ENCODE results near the gene VMP1.
A peak's percentile ranks its signal among the peaks of the same experiment; 100 is the strongest.
"Not testable (repeated sequence)": the region's sequence is repeated elsewhere in the genome, so short reads cannot be mapped to it uniquely, and the experiment has no call there.

The VMP1 gene

DNA sequence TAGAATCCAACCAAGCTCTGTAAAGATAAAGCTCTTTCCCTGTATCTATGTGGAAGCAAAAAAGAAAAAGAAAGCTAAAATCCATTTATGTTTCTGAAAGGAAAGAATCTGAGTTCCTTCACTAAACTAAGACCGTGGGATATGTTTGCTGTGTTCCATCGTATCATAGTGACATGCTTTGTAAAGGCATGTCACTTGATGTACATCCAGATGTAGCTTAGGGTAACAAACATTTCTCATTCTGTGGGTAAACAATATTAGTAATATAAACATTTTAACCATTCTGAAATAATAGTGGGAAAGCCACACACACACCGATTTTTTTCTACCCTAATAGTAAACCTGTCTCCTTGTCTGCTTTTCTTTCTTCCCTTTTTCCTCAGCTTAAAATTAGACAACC, 107.2 kb downstream of the VMP1 start:
- DNase-seq, result no peak

DNA sequence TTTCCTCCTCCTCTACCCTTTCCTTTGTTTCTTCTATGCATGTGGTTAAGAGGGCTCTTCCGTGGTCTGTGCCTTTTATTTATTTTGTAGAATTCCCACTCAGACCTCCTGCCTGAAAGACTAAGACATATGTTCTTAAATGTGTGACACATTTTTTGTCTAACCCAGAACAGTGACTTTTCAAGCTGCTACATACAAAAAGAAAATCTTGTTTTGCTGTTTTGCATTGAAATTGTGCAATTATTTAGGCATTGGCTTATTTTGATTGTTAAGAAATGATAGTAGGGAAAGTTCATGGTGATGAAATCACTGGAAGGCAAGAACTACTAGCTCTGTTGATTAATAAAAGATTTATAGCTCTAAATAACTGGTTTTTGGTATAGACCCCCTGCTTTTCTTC, 108.5 kb downstream of the VMP1 start:
- DNase-seq, result no peak

DNA sequence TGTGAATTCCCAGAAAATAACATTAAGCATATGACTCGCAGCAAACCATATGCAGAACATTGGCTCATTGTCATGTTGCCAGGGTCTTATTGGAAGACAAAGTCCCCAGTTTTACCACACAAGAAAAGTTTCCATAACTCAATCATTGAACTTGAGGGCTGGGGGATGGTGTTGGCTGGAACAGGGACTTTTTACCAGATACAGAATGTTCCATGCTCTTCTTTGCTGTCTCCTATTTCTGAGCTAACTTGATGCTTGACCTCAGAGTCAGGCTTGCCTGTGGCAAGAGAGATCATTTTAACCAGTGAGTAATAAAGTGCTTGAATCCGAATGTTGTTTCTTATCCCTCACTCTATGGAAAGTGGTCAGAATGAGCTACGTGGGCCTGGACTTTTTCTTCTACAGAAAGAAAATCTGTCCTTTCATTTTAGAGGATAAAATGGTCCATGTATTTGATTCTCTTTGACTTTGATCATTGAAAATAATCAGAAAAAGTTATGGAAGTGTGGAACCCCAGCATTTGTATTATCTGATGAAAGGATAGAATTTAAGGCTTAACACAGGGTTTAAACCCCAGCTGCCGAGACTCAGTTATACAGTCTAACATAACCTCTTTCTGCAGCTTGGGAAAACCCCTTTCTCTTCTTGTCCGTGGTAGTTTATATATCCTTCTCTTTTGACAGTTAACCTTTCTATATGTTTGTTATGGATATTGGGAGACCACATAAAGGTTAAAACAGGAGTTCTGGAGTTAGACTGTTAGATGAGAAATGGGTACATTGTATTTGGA, 118.3 kb downstream of the VMP1 start:
- DNase-seq, result no peak

DNA sequence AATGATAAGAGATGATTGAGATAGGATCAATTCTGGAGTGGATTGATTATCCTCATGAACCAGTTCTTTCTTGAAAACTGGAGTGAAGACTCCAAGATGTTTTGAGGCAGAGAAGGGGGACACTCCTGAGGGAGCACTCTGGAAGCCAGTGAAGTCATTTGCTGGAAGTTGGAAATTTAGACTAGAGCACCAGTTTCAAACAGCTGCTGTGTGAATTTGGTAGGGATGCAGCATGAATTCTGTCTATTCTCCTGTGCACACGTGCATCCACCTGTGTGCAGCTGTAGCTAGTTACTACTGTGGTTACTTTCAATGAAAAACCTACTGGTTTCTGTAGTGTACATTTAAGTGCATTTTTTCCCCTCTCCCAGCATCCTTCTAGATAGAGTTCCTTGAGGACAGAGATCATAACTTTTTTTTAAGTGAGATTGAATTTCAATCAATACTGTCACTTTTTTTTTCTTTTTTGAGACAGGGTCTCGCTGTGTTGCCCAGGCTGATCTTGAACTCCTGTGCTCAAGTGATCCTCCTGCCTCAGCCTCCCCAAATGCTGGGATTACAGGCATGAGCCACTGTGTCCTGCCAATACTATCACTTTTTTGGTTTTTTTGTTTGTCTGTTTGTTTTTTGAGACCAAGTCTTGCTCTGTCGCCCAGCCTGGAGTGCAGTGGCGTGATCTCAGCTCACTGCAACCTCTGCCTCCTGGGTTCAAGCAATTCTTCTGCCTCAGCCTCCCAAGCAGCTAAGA, 119.4 kb downstream of the VMP1 start:
- DNase-seq, result no peak

DNA sequence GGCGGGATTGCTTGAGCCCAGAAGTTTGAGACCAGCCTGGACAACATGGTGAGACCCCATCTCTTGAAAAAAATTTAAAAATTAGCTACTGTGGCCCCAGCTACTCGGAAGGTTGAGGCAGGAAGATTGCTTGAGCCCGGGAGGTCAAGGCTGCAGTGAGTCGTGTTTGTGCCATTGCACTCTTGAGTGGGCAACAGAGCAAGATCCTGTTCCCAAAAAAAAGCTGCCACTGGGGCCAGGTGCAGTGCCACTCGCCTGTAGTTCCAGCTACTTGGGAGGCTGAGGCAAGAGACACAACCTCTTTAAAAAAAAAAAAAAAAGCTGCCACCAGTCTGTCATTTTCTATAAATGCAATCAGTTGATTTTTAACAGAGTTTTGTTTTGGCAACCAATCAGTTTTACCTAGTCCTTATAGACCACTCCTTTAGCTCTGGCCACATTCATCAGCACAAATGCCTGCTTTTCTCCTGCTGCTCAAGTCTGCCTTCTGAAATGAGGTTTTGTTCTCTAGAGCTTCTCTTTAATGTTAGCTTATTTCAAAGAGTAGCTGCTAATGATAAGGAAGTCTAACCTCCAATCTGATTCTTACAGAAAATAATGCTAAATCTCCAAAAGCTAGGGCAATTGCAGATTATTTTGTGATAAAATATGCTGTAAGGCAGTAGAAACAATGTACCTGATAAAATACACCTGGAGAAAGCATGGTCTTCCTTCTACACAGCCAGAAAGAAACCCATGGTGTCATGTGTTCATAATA, 120.4 kb downstream of the VMP1 start:
- no peak for DNase-seq

DNA sequence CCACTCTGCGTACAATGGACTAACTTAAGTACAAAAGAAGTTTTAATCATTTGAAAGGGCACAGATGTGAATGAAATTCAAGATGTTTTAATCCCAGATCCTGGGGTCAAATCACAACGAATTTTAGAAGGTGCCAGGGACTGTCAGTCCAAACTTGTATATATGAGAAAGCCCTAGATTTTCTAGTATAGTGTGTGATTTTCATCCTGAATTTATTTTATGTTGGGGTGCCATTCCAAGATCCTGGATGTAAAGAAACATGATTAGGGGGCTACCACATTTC, 121.0 kb downstream of the VMP1 start:
- no peak for DNase-seq

DNA sequence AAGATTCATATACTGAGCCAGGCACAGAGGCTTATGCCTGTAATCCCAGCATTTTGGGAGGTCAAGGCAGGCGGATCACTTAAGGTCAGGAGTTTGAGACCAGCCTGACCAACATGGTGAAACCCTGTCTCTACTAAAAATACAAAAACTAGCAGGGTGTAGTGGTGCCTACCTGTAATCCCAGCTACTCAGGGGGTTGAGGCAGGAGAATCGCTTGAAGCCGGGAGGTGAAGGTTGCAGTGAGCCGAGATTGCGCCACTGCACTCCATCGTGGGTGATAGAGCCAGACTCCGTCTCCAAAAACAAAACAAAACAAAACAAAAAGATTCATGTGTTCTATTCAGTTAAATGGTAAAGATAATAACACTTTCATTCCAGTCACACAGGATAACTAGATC, 121.4 kb downstream of the VMP1 start:
- DNase-seq, result not testable (repeated sequence)

DNA sequence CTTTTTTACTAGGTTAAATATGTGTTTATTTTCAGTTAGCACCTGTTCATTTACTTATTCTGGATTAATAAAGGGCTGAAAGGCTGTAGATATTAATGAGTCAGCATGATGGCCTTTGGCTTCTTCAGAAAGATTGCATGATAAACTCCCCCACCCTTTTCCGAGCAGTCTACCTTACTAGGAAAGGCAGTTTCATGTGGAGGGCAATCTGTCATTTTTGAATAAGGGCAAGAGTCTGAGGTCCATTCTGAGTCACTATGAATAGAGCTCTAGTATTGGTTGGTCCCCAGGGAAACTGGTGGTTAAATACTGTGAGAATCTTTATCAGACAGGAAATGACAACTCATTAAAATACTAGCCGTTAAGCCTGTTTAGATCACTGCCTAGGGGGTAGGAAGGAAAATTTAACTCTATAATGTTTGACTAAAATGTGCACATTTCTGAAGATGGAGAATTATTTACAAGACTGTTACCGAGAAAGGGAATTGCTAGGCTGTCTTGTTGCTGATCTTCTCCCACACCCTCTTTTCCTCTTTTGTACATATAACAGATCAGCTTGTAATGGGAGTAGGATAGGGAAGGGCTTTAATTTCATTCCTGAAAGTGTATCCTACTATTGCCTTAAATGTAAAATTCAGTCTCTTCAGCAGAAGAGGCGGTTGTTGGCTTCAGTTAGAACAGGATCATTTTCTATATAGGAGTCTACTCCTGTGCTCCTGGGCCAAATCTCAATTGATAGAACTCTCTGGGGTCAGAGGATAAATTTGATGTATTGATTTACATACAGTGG, 122.0 kb downstream of the VMP1 start:
- peak; percentile 67 for DNase-seq

DNA sequence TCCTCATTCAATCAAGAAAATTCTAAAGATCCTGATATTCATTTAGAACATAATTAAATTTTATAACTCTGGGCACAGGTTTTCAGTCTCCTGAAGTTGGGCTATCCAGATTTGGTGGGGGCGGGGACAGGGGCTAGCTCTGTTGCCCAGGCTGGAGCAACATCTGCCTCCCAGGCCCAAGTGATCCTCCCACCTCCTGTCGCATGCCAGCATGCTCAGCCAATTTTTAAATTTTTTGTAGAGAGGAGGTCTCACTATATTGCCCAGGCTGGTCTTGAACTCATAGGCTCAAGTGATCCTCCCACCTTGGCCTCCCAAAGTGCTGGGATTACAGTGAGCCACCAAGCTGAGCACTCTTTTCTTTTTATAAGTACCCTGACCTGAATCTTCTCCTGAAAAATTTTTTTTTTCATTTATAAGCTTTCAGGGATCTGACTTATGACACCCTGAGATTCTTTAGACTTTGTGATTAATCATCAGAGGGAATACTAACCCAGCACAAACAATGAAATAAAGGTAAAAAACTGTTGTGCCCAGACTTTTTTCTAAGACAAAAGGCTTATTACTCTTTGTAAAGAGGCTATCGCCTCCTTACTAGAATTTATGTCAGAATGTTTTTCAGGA, 122.7 kb downstream of the VMP1 start:
- no peak for DNase-seq

DNA sequence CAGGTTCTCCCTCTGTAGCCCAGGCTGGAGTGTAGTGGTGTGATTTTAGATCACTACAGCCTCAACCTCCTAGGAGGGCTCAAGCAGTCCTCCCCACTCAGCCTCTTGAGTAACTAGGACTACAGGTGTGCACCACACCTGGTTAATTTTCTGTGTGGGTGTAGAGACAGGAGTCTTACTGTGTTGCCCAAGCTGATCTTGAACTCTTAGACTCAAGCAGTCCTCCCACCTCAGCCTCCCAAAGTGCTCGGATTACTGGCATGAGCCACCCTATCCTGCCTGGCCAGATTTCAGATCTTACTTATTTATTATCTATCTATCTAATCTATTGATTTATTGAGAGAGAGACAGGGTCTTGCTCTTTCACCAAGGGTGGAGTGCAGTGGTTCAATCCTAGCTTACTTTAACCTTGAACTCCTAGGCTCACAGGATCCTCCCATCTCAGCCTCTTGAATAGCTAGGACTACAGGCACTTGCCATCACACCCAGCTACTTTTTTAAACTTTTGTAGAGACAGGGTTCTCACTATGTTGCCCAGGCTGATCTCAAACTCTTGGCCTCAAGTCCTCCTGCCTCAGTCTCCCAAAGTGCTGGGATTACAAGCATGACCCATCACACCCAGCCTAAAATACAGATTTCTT, 123.5 kb downstream of the VMP1 start:
- no peak for DNase-seq

DNA sequence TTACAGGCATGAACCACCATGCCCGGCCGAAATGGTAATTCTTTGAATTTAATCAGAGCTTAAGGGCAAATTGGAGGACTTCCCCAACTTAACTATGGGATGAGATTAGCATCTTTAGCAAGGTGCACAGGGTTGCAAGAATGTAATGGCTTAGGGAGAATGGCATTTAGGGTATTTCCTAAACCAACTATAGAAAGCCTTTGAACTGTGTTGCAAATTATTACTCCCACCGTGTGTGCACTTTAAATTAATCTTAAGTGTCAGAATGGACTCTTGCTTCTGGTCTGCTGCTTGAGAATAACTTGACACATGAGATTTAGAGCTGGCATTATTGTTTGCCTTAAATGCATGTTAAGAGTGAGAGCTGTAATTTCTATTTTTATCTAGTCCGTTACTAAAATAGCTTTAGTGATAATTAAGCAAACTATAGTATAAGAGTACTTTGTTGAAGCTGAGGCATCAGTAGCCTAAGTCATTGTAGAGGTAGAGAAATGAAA, 125.5 kb downstream of the VMP1 start:
- DNase-seq, result no peak

DNA sequence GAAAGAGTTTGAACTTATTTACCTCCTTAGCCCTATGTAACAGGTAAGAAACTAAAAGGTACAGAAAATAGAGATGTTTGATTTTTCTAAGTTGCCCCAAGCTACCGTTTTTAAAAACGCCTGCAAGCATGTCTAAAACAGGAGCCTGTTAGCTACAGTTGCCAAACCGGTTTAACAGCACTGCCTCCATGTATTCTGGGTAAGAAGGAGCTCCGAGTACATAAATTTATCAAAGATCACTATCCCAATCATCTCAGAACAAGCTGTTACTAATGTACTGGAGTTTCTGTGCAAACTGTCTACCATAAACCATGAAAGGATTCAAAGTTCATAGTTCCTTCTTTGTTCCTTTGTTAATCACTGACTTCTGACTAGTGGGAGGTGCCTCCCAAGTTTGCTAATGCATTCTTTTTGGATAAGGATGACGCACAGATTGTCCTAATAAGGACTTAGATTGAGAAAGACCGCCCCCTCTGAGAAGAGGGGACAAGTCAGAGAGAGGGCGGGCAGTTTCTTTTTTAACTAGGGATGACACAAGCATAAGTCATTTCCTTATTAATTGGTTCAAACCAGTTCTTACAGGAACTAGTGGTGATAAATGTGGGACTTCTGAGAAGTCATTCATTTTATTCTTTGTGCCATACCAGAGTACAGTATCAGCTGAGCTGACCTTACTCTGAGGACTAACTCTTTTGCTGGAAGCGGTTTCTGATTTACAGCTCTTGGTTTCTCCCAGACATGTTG, 130.0 kb downstream of the VMP1 start:
- peak; percentile 79 for DNase-seq

DNA sequence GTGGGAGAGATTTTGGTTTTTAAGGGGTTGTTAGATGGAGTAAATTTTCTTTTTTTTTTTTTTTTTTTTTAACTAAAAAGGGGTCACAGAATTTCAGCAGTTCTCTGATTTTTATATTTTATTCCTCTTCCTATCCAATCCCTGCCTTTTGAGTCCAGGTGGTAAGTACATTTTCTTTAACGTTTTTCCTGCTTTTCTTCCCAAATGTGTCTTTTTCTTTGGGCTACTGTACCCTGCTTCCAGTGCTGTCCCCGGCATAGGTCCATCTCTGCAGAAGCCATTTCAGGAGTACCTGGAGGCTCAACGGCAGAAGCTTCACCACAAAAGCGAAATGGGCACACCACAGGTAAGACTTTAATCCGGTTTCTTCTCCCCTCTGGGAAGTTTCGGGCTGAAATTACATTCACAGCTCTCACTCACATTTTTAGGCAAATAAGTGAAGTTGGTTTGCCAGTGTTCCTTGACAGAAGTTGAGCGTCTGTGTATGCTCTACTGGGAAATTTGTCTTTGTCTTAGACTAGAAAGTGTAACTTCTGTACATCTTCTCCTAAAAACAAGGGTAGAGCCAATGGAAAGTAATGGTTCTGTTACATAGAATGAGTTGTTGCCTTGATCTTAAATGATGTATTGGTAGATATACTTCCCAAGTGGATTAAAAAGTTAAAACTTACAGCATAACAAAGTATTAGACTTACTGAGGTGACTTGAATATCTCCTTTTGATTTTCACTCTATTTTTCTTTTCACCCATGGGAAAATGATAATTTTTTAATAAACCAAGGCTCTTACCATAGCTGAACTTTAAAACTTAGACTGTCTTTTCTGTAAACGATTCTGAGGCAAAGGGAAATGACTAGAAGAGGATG, 130.8 kb downstream of the VMP1 start:
- DNase-seq, result peak; percentile 59

DNA sequence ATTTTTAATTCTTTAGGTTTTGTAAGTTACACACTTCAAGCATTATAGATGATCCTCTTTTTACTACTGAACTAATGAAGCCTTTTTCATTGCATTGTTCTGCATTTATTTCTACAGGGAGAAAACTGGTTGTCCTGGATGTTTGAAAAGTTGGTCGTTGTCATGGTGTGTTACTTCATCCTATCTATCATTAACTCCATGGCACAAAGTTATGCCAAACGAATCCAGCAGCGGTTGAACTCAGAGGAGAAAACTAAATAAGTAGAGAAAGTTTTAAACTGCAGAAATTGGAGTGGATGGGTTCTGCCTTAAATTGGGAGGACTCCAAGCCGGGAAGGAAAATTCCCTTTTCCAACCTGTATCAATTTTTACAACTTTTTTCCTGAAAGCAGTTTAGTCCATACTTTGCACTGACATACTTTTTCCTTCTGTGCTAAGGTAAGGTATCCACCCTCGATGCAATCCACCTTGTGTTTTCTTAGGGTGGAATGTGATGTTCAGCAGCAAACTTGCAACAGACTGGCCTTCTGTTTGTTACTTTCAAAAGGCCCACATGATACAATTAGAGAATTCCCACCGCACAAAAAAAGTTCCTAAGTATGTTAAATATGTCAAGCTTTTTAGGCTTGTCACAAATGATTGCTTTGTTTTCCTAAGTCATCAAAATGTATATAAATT, 132.3 kb downstream of the VMP1 start:
- no peak for DNase-seq

DNA sequence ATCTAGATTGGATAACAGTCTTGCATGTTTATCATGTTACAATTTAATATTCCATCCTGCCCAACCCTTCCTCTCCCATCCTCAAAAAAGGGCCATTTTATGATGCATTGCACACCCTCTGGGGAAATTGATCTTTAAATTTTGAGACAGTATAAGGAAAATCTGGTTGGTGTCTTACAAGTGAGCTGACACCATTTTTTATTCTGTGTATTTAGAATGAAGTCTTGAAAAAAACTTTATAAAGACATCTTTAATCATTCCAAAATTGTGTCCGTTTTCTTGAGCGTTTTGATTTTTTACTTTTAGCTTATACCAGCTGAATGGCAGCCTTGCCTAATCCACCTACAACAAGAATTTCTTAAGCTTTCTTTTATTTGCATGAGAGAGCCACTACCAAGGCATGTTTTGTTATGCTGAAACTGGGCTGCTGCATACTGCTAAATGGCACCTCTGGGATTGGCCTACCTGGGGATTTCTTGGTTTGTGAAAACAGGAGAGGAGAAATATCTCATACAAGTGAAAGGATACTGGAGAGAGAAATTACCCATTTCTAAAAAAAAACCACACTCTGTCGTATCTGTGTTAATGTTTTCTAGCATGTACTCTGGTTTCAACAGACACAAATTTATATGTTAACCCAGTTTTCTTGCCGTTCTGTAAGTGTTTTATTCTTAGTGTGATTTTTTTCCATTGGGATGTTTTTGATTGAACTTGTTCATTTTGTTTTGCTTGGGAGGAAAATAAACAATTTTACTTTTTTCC, 133.1 kb downstream of the VMP1 start:
- no peak for DNase-seq

DNA sequence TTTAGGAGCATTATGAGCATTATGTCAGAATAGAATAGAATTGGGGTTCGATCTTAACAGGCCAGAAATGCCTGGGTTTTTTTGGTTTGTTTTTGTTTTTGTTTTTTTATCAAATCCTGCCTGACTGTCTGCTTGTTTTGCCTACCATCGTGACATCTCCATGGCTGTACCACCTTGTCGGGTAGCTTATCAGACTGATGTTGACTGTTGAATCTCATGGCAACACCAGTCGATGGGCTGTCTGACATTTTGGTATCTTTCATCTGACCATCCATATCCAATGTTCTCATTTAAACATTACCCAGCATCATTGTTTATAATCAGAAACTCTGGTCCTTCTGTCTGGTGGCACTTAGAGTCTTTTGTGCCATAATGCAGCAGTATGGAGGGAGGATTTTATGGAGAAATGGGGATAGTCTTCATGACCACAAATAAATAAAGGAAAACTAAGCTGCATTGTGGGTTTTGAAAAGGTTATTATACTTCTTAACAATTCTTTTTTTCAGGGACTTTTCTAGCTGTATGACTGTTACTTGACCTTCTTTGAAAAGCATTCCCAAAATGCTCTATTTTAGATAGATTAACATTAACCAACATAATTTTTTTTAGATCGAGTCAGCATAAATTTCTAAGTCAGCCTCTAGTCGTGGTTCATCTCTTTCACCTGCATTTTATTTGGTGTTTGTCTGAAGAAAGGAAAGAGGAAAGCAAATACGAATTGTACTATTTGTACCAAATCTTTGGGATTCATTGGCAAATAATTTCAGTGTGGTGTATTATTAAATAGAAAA, 133.8 kb downstream of the VMP1 start:
- DNase-seq, result not testable (repeated sequence)

DNA sequence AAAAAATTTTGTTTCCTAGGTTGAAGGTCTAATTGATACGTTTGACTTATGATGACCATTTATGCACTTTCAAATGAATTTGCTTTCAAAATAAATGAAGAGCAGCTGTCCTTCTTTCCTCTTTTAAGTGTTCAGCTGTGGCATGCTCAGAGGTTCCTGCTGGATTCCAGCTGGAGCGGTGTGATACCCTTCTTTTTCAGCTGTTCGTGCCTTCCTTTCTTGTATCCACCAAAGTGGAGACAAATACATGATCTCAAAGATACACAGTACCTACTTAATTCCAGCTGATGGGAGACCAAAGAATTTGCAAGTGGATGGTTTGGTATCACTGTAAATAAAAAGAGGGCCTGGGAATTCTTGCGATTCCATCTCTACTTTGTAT, 134.4 kb downstream of the VMP1 start:
- not testable (repeated sequence) for DNase-seq
